ENCODE results near the gene FETUB. TPM values are rescaled to one million over a fixed set of nuclear protein-coding genes. Genes with fewer than 3 reads are reported as not detected.

FETUB gene
- total RNA-seq, 1 experiment from 2014 or later, result not detected

DNA sequence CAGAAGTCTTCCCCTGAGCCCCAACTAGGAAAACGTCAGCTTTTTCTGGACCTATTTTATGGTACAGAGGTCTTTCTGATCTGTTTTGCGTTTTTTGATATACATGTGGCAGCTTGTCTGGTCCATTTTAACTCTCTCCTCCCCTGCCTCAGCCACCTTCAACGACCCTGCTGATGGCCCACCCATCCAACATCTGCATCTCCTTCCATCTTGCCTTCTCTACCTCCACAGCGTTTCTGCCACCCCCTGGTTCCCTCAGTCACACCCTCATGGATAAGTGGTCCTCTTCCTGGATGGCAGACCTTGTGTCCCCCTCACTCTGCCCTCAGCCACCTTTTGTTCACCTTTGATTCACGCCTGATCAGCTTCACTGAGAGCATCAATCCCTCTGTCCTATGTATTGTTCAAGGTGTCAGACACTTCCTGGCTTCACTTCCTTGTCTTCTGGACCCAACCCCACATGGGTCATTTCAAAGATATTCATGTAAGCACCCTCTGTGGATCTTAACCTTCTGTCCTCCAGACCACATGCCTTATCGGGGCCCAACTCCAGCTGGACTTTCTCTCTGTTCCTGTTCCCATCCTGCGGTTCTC lies 13.8 kb upstream of the FETUB start:
- Histone ChIP-seq H3K4me1 (ENCODE audit: control insufficient read depth in 1 of 2, insufficient read depth in 2 of 2, low read length in 2 of 2) (no peaks in the 10 kb centered on the region), H3K9me2 (ENCODE audit: insufficient read depth) (no peaks in the 10 kb centered on the region), H3K79me2 (ENCODE audit: insufficient read depth, low read length) (no peaks in the 10 kb centered on the region), H3K4me3 (replicated peaks in 1 of 2; ENCODE audit: low read depth in 1 of 2, low read length in 2 of 2) (no peak overlapping the region), H3K36me3 (ENCODE audit: control insufficient read depth in 1 of 2, insufficient read depth in 2 of 2, low read length in 2 of 2) (no peaks in the 10 kb centered on the region), H3K4me2 (ENCODE audit: low read length) (no peak overlapping the region), H2AFZ (ENCODE audit: low read depth, low read length, poor library complexity, severe bottlenecking) (no peak overlapping the region), H3K27ac (ENCODE audit: low read depth, low read length) (no peak overlapping the region), H3K9me3 (ENCODE audit: control insufficient read depth in 1 of 2, insufficient read depth in 1 of 2, low read depth in 1 of 2, low read length in 2 of 2) (no peaks in the 10 kb centered on the region), H3K27me3 (ENCODE audit: insufficient read depth, low read length) (no peaks in the 10 kb centered on the region), H3K9ac (ENCODE audit: low read length) (no peak overlapping the region), H4K20me1 (ENCODE audit: insufficient read depth) (no peaks in the 10 kb centered on the region)
- ChIA-PET POLR2A (no interaction called here), CTCF (interaction anchor here (1.8 kb wide), 1 partner anchor 10 kb away, joined by 8 read pairs; no protein-coding TSS in a partner anchor), RAD21 (ENCODE audit: low non-redundant PET in 1 of 2, low total read pairs in 2 of 2, uncharacterized antibody in 2 of 2, unreplicated experiment in 2 of 2) (no interaction called here)
- intact Hi-C loops (cut with micrococcal nuclease), result no loop called here
- no peak for TF ChIP-seq ZFX (IDR thresholded peaks at IDR 0.05)
- no TSS peak for BruUV-seq (replicated peaks)
- DNase-seq (ENCODE audit: low read depth, low spot score) (no peak), ATAC-seq (no peak)

DNA sequence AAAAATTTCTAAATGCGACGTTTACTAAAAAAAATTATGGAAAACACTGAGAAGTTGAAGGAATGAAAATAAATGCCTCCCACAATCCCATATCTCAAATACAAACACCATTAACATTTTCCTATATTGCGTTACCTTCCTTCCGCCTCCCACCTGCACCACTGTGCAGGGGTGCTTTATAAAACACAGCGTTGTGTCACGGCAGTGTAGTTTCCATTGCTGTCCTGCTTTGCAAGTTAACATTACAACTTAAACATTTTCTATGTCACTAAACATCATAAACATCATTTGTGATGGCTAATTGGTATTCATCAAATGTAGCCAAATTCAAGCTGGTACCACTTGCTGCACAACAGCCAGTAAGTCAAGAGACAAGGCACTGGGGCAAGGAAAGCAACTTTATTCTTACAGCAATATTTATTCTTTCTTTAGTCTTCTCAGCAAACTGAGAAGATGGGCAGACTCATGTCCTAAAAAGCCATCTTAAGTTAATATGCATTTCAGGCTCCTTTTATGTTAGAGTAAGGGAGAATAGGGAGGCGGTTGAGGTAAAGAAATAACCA lies 12.3 kb upstream of the FETUB start:
- Histone ChIP-seq H3K9ac (ENCODE audit: low read length) (no peak overlapping the region), H3K79me2 (ENCODE audit: insufficient read depth, low read length) (no peaks in the 10 kb centered on the region), H3K27ac (ENCODE audit: low read depth, low read length) (no peak overlapping the region), H2AFZ (ENCODE audit: low read depth, low read length, poor library complexity, severe bottlenecking) (no peak overlapping the region), H3K9me2 (ENCODE audit: insufficient read depth) (no peaks in the 10 kb centered on the region), H3K9me3 (ENCODE audit: control insufficient read depth in 1 of 2, insufficient read depth in 1 of 2, low read depth in 1 of 2, low read length in 2 of 2) (no peaks in the 10 kb centered on the region), H3K4me1 (ENCODE audit: control insufficient read depth in 1 of 2, insufficient read depth in 2 of 2, low read length in 2 of 2) (no peaks in the 10 kb centered on the region), H4K20me1 (ENCODE audit: insufficient read depth) (no peaks in the 10 kb centered on the region), H3K36me3 (ENCODE audit: control insufficient read depth in 1 of 2, insufficient read depth in 2 of 2, low read length in 2 of 2) (no peaks in the 10 kb centered on the region), H3K27me3 (ENCODE audit: insufficient read depth, low read length) (no peaks in the 10 kb centered on the region), H3K4me3 (replicated peaks in 1 of 2; ENCODE audit: low read depth in 1 of 2, low read length in 2 of 2) (no peak overlapping the region), H3K4me2 (ENCODE audit: low read length) (no peak overlapping the region)
- no peak for ATAC-seq
- POLR2A ChIA-PET, result no interaction called here
- DNase-seq (ENCODE audit: low read depth, low spot score), result no peak
- intact Hi-C loops (cut with micrococcal nuclease), result no loop called here
- CTCF ChIA-PET, result no interaction called here
- no TSS peak for BruUV-seq (replicated peaks)
- RAD21 ChIA-PET (ENCODE audit: low non-redundant PET in 1 of 2, low total read pairs in 2 of 2, uncharacterized antibody in 2 of 2, unreplicated experiment in 2 of 2), result no interaction called here
- TF ChIP-seq SIN3A (IDR thresholded peaks at IDR 0.05; ENCODE audit: low read depth) (no peak), CBX3 (IDR thresholded peaks at IDR 0.05; ENCODE audit: low read depth) (no peak), SRF (IDR thresholded peaks at IDR 0.05; ENCODE audit: low read depth) (no peak), TCF7L2 (IDR thresholded peaks at IDR 0.05; ENCODE audit: borderline replicate concordance, extremely low read depth, insufficient read depth, insufficient read length) (no peak), FOSL1 (IDR thresholded peaks at IDR 0.05; ENCODE audit: low read depth) (no peak), EZH2 (IDR thresholded peaks at IDR 0.05) (no peak), ZNF274 (IDR thresholded peaks at IDR 0.05; ENCODE audit: low read depth, low read length) (no peak), EZH2phosphoT487 (IDR thresholded peaks at IDR 0.05; ENCODE audit: borderline replicate concordance) (no peak), POLR2A (IDR thresholded peaks at IDR 0.05; ENCODE audit: borderline replicate concordance, extremely low read depth, insufficient read depth, insufficient read length) (no peak), POLR2AphosphoS5 (IDR thresholded peaks at IDR 0.05; ENCODE audit: low read depth, low read length) (no peak)
- TF ChIP-seq, protein P1, sequence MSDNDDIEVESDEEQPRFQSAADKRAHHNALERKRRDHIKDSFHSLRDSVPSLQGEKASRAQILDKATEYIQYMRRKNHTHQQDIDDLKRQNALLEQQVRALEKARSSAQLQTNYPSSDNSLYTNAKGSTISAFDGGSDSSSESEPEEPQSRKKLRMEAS (IDR thresholded peaks at IDR 0.05), result no peak
- TF ChIP-seq, protein P2, sequence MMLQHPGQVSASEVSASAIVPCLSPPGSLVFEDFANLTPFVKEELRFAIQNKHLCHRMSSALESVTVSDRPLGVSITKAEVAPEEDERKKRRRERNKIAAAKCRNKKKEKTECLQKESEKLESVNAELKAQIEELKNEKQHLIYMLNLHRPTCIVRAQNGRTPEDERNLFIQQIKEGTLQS (IDR thresholded peaks at IDR 0.05), result no peak

Data from HCT116 (cell line).